ENCODE results near the gene OSBP2.

The OSBP2 gene

DNA sequence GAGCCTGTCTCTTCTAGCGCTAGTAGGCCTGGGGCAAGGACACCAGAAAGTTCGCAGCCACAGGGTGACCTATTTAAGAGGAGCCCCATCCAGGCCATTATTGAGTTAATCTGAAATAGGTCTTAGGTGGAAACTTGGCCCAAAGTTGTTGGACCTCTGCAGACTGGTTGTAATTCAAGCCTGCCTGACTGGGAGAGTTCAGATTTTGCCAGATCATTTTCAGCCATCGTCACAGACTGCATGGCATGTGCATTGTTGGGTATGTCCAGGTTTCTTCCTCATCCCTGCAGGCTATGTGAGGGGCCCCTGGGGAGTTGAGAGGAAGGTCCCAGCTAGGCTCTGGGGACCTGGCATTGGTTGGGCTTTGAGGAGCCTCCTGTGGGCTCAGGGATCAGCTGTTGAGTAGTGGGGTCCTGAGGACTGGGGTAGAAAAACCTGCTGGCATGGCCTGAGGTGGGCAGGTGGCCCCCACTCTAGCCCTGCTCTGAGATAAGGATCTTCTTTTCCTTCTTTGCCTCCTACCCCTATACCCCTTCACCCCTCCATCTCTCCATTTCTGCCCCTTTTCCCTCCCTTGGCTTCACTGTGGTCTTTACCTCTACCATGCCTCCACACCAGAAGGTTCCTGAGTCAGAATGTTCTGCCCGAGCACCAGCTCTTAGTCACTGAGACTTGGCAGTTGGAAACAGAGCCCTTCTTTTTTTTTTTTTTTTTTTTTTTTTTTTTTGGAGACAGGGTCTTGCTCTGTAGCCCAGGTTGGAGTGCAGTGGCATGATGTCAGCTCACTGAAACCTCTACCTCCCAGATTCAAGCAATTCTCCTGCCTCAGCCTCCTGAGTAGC, 161.2 kb downstream of the OSBP2 start:
- DNase-seq, result no peak

DNA sequence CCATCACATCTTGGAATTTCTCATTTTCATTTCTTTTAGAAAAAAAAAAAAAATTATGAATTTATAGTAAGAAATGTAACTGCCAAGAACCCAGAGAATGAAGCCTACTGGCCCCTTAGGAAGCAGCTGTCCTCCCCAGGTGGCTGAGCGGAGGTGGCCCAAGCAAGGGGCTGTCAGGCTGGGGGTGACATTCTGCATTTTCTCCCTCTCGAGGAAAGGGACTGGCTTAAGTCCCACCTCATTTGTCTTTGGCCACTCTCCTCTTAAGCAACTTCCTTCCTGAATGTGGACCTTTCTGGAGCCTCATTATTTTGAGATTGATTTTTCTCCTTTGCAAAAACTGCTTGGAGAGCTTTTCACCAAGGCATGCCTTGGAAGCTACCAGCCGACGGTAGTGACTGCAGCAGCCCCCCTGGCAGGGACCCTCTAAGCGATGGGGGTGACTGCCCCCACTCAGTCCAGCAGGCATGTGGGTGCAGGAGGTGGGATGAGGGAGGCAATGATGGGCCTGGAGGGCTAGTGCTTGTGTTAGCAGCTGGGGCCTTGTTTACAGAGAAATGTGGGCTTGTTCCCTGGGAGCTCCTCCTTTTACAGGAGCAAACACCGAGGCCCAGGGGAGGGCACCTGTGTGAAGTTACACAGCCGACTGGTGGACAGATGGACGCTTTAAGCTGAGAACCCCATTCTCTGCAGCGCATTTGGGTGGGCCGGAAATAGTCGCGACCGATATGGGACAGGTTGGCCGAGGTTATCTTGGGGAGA, 162.2 kb downstream of the OSBP2 start:
- no peak for DNase-seq

DNA sequence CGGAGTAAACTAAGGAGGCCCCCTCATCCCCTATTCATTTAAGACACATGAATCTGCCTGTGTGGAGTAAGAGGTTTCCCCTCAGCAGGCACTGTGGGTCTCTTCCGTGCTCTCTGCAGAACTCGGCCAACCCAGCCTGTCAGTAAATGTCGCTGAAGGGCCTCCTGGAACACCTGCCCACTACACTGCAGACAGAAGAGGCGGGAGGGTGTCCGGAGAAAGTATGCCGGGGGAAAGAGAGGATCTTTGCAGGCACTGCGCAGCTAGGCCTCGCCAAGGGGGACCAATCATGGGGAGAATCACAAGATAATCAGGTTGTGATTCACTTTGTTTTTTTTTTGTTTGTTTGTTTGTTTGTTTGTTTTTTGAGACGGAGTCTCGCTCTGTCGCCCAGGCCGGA, 163.1 kb downstream of the OSBP2 start:
- DNase-seq, result no peak

DNA sequence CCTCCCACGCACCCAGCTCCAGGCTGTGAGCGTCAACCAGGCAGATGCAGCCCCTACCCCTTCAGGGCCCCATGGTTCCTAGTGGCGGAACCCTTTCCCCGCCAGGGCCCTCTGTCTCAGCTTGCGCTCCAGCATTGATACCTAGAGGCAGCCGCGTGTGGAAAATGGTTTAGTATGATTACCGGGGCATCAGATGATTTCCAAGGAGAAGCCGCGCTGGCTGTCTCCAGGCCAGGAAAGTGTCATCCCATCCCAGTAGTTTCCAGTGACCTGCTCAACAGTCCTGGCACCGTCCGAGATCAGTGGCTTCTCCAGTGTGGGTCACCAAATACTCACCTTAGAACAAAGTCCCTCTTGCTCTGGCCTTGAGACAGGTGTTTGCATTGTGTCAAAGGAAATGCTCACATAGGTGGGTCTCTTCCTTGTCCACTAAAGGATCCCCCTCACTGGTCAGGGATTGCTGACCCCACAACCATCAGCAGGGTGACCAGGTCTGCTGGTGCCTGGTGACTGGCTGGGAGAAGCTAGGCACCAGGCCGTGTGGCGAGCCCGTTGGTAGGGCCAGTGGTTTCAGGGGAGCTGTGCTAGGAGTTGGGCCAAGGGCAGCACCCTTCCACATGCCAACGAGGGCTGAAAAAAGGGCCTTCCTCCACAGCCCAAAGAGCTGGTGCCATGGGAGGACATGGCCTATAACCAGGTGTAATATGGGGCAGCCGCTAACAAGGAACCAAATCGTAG, 164.5 kb downstream of the OSBP2 start:
- no peak for DNase-seq

DNA sequence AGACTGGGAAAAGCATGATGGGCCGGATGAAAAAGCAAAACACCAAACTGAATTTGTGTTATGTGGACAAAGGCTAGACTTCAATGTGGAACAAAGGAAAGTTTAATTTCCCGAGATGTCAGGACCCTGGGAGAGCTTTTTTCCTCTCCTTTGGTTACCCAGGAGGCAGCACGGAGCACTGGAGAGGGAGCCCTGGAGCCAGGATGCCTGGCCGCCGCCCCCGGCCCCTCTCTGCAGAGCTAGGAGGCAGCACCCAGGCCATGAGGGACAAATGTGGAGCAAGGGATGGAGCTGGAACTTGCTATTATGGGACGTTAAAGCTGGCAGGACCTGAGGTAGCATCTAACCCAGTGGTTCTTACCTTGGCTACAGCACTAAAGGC, 165.0 kb downstream of the OSBP2 start:
- DNase-seq, result no peak

DNA sequence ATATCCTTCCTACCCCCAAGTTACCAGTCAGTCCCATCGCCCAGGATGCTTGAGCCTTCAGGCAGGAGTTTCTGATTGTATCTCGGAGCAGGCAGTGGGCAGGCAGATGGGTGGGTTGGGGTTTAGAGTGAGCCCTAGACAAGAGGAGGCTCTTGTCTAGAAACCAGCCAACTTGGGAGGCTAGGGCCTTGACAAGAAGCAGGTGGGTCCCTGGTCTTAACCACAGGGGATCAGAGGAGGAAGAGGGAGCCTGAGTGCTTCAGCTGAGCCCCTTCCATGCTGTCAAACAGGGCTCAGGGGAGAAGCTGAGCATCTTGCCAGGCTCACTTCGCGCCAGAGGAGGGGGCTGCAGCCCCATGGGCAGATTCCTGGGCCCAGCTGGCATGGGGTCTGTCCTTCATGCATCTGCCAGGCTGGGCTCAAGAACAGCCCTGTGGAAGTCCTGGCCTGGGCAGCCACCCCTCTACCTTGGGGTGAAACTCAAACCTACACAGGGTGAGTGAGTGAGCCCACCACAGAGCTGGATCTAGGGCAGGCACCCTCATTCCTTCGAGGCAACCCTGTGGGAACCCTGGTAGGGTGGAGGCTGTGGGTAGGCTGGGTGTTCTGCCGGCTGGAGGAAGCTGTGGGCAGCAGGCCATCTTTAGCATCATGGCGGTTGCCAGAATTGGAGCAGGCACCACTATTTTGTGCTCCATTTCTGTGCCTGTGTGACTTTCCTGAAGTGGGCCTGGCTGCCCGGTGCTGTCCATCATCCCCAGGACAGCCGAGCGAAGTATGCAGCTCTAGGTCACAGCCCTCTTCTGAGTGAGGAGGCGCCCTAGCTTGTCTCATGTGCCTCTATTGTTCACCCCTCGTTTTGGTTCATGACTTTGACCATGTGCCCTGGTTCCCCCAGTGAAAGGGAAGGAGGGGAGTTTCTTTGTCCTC, 165.8 kb downstream of the OSBP2 start:
- no peak for DNase-seq

DNA sequence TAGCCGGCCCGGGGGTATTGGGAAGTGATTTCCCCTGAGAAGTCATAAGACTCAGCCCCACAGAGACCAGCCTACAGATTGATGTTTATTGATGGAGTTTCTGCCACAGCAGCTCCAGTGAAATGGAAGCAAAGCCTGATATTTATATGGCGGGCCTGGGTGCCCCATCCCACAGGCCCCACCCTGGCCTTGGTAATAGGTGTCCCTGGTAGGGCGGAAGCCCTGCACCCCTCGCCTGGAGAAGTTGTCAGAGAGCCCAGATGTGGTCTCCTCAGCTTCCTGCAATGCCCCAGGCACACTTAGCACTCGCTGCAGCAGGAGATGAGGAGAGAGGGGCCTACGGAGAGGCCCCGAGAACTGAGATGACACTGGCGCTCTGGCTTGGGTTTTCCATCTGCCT, 166.5 kb downstream of the OSBP2 start:
- no peak for DNase-seq

DNA sequence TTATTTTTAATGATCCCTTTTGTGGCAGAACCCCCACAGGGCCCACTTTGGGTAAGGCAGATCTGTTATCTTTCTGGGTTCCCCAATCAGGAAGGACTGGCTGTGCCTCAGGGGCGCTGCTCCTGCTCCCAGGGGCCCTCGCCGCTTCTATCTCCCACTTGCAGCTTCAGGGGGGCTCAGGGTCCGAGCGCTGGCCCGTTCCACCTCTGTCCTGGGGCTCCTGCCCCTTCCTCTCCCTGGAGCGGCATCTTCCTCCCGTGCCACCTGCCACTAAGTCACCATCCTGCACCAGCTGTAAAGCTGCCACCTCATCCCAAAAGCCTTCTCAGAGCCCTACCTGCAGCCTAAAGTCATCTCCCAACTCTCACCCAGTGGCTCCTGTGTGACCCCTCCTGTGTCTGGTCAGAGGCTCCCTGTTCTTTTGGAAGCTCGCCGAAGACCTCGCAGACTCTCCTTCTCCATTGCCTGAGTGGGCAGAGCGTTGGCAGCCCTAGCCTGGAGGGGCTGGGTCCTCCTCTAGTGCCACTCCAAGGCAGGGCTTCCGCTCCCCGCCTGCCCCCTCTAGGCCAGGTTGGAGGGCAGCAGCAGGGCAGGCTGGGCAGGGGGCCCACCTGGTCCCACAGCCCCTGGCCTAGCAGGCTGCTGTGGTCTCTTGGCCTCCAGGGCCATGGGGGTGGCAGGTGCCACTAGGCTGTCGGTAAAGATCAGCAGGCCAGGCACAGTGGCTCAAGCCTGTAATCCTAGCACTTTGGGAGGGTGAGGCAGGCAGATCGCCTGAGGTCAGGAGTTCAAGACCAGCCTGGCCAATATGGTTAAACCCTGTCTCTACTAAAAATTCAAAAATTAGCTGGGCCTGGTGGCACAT, 167.2 kb downstream of the OSBP2 start:
- no peak for DNase-seq

DNA sequence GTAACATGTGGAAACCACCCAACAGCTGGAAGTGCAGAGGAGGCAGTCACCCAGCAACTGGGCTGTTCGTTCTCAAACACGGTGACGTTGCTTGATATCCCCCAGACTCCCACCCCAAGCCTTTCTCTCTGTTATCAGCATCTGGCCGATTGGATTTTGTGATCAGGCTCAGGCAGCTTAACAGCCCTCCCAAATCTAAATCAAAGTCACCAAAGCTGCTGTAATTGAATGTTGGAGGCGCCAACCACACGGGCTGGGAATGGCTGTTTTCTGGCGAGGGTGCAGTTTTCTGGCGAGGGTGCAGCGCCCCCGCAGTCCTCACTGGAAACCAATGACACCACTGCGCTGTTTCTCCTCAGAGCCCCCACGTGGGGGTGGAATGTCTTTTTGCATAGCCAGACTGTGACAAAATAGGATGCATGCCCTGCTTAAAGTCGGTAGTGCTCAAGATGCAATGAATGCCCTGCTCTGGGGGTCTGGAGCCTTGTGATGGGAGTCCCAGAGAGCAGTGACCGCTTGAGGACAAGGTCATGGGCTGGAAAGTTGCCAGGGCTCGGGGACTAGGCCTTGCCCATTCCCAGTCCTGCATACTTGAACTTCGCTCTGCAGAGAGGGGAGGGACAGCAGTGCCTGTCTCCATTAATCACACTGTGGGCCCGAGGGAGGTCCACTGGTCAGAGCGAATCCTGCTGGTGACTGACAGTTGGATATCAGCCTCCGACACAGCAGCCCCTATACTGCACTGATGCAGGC, 168.6 kb downstream of the OSBP2 start:
- no peak for DNase-seq

DNA sequence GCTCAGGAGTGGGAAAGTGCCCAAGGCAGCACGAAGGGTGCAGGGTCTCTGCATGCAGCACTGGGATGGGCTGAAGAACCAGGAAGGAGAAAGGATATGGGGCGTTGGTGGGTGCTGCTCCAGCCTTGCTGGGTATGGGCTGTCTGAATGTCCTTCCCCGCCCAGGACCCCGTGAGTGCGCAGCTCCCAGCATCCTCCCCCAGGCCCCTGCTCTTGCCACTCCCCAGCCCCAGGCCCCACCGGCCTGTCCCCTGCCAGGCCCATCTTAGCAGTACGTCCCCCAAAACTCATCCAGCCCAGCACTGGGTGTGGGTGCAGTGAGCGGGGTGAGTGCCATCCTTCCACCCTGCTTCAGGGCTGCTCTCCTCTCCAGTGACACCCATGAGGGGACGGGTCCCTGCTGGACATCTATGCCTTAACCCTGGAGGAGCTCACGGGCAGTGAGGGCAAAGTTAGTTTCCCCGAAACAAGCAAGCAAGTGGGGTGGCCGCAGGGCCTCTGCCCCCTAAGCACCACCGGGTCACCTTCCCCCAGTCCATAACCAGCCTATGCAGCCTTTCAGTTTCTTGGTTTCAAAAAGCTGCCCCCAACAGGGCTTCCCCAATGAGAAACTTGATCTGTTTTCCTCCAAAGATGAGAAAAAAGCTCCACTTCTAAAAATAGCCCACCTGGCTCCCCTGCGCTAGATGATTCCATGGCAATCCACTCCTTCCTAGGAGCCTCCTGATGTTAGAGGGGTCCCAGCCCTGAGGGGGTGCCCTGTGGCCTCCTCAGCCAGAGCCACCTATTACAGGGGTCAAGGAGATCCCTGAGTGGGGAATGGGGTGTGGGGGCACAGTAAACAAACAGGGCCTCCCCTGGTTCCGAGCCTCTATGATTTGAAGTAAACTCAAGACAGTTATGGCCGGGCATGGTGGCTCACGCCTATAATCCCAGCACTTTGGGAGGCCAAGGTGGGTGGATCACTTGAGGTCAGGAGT, 170.1 kb downstream of the OSBP2 start:
- no peak for DNase-seq

DNA sequence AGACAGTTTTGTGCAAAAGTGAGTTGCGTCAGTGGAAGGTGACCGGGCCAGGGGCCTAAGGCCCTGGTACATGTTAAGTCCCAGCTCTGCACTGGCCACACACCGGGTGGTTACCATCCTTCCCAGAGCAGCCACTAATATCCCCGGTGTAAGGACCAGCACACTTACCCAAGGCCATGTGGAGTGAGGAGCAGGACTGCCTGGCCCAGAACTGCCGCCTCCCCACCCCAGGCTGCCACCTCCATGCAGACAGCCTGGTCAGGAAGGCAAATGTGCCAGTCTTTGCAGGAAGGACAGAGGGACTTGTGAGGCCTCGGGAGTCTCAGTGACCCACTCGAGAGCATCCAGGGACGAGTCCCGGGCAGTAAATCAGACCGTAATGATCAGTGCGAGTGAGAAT, 171.0 kb downstream of the OSBP2 start:
- DNase-seq, result no peak

DNA sequence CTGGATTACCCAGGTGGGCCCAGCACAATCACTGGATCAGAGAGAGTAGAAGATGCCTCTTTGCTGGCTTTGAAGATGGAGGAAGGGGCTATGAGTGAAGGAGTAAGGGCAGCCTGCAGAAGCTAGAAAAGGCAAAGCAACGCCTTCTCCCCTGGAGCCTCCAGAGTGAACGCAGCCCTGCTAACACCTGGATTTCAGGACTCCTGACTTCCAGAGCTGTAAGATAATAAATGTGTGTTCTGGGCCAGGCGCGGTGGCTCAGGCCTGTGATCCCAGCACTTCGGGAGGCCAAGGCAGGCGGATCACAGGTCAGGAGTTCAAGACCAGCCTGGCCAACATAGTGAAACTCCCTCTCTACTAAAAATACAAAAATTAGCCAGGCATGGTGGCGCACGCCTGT, 171.5 kb downstream of the OSBP2 start:
- no peak for DNase-seq

DNA sequence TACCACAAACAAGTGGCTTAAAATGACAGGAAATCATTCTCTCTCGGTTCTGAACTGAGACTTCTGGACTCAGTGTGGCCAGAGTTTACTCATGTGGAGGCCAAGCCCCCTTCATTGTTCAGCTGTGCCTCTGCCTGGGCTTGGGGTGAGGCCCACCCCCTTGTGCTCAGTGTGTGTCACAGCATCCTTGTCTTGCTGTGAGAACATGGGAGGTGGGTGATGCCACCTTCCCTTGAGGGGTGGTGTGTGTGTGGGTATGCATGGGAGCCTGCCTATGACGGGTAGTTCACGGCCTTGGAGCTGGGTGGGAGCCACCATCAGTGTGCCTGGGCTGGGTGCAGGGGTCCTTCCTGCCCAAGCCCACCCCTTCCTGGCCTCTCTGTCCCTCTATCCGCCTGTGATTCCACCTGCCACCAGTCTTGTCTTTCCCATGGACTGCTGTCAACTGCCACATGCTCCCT, 172.2 kb downstream of the OSBP2 start:
- DNase-seq, result no peak

DNA sequence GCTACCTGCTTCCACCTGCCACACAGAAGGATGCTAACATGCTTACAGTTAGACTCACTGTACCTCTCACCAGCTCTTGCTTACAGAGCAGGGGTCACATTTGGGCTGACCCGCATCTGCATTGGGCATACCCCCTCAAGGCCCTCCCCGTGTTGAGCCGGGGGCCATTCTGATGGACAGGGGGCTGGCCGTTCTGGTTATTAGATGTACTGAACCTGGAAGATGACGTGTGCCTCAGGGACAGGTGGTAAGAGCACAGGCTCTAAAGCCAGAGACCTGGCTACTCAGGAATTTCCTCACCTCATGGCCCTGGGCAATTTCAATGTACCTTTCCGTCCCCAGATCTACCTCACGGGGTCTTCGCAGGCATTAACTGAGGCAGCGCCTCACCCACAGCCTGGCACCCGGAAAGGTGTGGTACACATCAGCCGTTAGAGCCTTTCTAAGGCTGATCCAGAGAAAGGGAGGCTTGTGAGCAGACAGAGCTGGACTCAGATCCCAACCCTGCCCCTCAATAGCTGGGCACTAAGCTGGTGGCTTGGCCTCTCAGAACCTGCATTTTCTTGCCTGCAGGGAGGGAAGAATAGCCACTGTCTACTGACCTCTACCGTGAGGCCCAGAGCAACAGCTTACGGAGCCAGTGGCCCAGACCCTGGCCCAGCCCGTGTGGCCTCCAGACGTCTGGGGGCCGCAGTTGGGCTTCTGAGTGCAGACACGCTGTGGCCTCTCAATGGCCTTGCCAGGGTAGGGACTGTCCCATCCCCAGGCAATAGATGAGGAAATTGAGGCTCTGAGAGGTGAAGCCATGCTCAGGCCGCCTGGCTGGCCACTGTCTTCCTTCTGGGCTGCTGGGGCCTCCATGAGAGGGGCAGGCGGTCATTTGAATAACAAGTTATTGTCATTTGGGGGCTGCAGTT, 173.3 kb downstream of the OSBP2 start:
- DNase-seq, result no peak

DNA sequence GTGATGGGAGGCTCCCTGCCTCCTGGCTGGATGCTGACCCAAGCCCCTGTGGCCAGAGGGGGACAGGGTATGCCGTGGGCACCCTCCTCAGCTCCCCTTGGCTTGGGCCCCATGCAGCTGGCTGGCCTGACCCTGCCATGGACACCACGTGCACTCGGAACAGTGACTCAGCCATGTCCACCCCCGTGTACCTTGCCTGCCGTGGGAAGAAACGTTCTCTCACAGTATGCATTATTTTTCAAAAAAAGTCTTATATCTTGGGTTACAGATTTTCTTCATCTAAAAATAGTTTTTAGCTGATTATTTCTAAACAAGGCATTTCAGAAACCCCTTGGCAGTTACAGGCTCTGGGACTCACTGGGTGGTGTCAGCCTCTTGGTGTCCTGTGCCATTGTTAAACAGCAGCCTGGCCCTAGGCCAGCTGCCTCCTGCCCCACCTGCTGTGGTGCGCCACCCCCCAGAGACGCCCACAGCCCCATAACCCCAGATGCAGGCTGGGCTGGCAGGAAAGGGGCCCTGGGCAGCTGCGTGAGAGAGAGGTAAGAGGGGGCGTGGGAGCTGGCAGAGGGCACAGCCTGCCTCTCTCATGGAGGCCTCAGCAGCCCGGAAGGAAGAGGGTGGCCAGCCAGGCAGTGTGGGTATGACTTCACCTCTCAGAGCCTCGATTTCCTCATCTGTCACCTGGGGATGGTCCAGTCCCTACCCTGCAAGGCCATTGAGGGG, 174.2 kb downstream of the OSBP2 start:
- DNase-seq, result no peak

DNA sequence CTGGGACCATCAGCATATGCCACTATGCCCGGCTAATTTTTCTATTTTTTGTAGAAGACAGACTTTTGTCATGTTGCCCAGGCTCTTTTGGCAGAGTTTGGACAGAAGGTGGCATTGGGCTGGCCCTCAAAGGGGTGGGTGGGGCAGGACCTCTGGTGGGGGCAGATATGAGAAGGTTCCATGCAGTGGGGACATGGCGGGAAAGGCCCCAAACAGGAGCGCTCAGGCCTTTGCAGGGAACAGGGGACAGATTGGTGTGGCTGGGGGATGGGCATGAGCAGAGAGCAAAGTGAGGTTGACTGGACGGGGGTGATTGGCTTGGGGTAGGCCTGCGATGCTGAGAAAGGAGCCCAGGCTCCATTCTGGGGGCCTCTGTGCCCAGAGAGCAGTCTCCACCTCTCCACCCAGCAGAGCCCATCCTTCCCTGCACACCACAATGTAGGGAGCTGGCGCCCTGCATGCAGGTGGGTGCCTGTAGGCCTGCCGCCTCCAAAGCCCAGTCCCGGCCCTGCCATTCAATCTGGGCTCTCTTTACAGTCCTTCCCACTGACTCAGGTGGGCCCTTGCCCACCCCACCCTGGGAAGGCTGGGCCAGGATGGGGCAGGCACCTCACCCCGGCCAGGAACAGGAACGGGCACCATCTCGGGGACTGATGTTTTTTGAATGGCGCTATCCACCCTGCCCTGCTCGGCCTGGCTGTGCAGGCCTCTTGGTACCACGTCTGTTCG, 175.2 kb downstream of the OSBP2 start:
- DNase-seq, result no peak

All from Kasumi-1 (cell line).